ENCODE data around the gene RNF111.

Gene RNF111

GRCh38 chr15:58987491-58988005, at the start of gene RNF111:
TSS of gene RNF111 (plus strand) at chr15:58987663. CDS start at chr15:59030823, 43,160 bp downstream.
- peak; percentile 95 for DNase-seq (ENCODE audit: low read depth)

GRCh38 chr15:58947179-58947578, 40.3 kb upstream of the RNF111 start:
- no peak overlapping the region for H3K4me3 ChIP-seq (ENCODE audit: low read depth, low read length)
- DNase-seq (ENCODE audit: low read depth): no peak

More at GRCh38 chr15:58987491-58988005, at the start of gene RNF111:
- peak within 1 kb of the TSS; percentile 99 for H3K4me3 ChIP-seq (ENCODE audit: low read depth, low read length)

GRCh38 chr15:58951388-58952007, 36.0 kb upstream of the RNF111 start:
- H3K4me3 ChIP-seq (ENCODE audit: low read depth, low read length): no peak overlapping the region
- DNase-seq (ENCODE audit: low read depth): peak; percentile 66

DNA sequence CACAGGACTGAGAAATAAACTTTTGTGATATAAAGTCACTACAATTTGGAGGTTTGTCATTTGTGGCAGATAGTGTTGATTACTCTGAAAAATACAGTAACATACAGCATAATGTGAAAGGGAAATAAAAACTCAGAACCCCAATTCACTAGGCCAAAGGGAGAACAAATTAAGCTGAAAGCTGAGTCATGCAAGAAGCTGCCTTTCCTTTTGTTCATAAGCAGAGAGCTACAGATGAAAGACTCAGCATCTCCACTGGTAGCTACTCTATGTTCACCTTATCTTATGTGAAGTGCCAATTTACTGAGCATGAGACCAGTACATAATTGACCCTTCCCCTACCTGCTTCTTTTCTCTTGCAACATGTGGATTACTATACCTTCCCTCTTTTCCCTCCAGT, 34.7 kb upstream of the RNF111 start:
- H3K4me3 ChIP-seq (ENCODE audit: low read depth, low read length): no peak overlapping the region
- DNase-seq (ENCODE audit: low read depth): no peak

DNA sequence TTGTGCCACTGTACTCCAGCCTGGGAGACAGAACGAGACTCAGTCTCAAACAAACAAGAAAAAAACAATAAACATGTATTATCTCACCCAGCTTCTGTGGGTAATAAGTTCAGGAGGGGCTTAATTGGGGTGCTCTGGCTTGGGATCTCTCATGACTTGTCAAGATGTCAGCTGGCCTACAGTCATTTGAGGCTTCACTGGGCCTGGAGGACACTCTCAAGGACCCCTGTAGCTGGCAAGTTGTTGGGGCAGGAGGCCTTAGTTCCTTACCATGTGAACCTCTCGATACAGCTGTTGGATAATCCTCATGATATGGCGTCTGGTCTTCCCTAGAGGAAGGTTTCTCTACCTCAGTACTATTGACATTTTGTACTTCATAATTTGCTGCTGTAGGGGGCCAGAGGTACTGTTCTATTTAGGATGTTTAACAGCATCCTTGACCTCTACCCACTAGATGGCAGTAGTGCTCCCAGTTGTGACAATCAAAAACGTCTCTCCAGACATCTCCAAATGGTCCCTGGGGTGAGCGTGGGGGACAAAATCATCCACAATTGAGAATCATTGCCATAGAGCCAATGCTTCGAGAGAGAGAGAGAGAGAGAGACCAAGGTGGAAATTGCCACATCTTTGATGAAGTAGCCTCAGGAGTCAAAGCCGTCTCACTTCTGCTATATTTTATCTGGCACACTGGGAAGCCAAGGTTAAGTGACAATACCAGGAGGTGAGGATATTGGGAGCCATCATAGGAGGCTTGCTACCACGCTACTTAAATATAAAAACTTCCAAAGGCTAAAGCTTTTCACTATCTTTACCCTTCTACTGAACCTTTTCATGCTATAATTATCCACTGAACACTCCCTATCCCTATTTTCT, 30.1 kb upstream of the RNF111 start:
- H3K4me3 ChIP-seq (ENCODE audit: low read depth, low read length): no peak overlapping the region
- no peak for DNase-seq (ENCODE audit: low read depth)

DNA sequence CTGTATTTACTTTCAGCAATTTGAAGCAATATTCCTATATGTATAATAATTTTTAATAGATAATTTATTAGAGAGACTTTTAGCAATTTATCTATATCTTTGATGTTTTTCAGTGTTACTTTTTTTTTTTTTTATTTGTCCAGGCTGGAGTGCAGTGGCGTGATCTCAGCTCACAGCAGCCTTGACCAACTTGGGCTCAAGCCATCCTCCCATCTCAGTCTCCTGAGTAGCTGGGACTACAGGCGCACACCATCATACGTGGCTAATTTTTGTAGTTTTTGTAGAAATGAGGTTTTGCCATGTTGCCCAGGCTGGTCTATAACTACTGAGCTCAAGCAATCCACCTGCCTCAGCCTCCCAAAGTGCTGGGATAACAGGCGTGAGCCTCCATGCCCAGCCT, 28.7 kb upstream of the RNF111 start:
- no peak for DNase-seq (ENCODE audit: low read depth)
- no peak overlapping the region for H3K4me3 ChIP-seq (ENCODE audit: low read depth, low read length)

GRCh38 chr15:58962136-58962535, 25.3 kb upstream of the RNF111 start:
- H3K4me3 ChIP-seq (ENCODE audit: low read depth, low read length): no peak overlapping the region

DNA sequence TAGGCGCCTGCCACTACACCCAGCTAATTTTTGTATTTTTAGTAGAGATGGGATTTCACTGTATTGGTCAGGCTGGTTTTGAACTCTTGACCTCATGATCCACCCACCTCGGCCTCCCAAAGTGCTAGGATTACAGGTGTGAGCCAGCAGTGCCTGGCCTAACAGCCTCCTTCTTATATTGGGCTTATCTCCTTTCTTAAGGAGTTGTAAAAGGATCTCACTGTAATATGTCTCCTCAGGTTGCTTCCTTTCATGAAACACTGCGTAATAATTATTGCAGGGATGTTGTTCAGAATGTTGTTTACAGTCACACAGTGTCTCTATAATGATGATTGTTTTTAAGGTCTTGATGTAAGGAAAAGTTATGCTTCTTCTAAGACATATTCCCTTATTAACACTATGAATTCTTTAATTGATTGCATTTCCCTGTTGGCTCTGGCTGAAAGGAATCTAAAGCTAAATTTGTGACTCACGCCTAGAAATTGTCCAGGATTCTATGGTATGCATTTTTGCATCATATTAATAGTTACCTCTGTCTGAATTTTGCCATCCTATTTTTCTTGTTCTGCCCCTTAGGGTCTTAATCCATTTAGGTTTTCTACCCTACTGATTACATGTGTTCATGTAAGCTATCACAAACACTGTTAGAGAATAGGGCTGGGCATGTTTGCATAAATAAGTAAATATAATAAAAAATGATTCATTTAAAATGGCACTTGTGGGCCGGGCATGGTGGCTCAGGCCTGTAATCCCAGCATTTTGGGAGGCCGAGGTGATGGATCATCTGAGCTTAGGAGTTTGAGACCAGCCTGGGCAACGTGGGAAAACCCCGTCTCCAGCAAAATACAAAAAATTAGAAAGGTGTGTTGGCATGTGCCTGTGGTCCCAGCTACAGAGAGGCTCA, 24.5 kb upstream of the RNF111 start:
- DNase-seq (ENCODE audit: low read depth): no peak
- no peak overlapping the region for H3K4me3 ChIP-seq (ENCODE audit: low read depth, low read length)

More at GRCh38 chr15:58962136-58962535, 25.3 kb upstream of the RNF111 start:
- no peak for DNase-seq (ENCODE audit: low read depth)

- DNase-seq (ENCODE audit: low read depth): no peak
- no peak overlapping the region for H3K4me3 ChIP-seq (ENCODE audit: low read depth, low read length)
Measured at GRCh38 chr15:58966698-58967097, 20.8 kb upstream of the RNF111 start.

DNA sequence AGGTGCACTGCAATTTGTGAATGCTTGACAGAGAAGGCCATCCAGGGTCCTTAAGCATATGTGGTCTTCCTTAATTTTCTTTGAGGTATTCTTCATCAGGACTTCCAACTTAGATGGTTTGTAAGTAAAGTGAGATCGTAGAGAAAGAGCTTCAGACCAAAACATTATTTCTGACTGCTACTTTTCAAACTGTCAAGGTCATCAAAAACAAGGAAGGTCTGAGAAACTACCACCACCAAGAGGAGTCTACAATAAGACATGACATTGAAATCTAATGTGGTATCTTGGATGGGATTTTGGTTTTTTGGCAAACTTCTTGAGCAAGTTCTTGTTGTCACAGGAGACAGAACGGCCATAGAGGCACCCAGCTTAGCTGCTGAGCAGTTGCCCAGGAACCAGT, 20.0 kb upstream of the RNF111 start:
- no peak overlapping the region for H3K4me3 ChIP-seq (ENCODE audit: low read depth, low read length)
- DNase-seq (ENCODE audit: low read depth): no peak

GRCh38 chr15:58977887-58978286, 9.6 kb upstream of the RNF111 start:
- no peak for DNase-seq (ENCODE audit: low read depth)
- no peak overlapping the region for H3K4me3 ChIP-seq (ENCODE audit: low read depth, low read length)

DNA sequence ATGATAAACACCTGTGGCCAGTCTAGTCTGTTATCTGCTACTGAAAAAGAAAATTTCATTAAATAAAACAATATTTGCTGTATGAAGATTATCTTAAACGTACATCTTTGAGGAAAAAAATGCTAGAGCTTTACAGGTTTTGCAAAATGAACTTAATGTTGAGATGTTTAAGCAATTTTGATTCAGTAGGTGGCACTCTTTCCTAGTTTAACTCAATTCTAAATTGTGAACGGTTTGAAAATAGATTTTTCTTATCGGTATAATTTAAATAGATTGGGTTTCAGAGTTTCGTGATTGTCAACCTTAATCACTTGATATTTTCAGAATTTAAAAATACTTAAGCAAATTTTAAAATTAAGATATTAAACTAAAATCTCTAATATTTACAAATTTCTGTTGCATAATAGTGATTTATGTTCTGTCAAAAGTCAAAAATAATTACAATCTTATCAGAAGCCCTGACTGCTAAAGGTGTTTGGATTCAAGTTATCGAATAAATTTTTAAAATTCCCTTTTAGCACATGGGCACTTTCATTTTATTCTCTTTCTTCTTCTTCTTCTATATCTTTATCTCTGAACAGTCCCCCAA, 7.0 kb upstream of the RNF111 start:
- H3K4me3 ChIP-seq (ENCODE audit: low read depth, low read length): no peak overlapping the region
- DNase-seq (ENCODE audit: low read depth): no peak

- DNase-seq (ENCODE audit: low read depth): no peak
Measured at GRCh38 chr15:58981808-58982475, 5.5 kb upstream of the RNF111 start.

DNA sequence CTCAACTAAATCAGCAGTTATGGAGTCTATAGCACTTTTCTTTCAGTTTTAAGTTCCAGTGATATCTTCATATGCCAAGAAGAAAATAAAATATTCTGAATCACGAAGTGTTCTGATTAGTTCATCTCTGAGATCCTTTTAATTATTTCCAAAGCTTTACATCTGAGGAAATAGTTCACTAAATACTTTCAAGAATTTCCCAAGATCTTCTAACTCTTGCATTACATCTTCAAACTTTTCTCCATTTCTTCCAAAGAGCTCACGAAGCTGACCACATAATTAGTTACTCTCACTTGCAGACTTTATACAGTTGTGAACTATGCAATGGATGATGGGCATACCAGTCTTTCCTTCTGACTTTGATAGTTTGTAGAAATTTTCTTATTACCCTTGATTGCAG, 4.2 kb upstream of the RNF111 start:
- no peak overlapping the region for H3K4me3 ChIP-seq (ENCODE audit: low read depth, low read length)
- DNase-seq (ENCODE audit: low read depth): no peak

More at GRCh38 chr15:58981808-58982475, 5.5 kb upstream of the RNF111 start:
- no peak overlapping the region for H3K4me3 ChIP-seq (ENCODE audit: low read depth, low read length)

DNA sequence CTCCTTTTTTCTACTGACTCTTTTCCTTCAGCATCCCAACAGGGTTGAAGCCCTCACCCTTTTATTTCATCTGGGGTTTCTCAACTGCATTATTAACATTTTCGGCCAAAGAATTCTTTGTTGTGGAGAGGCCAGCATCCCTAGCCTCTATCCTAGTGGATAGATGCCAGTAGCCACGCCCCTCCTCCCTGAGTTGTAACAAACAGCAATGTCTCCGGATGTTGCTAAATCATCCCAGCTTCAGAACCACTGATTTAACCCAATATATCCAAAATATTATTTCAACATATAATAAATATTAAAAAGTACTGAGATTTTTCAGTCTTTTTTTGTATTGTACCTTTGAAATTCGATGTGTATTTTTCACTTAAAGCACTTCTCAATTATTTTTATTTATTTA, 2.0 kb upstream of the RNF111 start:
- DNase-seq (ENCODE audit: low read depth): no peak
- H3K4me3 ChIP-seq (ENCODE audit: low read depth, low read length): no peak overlapping the region

- no peak for DNase-seq (ENCODE audit: low read depth)
- H3K4me3 ChIP-seq (ENCODE audit: low read depth, low read length): peak overlapping the region; percentile 99
Measured at GRCh38 chr15:58987036-58987435, 427 bp upstream of the RNF111 start.

DNA sequence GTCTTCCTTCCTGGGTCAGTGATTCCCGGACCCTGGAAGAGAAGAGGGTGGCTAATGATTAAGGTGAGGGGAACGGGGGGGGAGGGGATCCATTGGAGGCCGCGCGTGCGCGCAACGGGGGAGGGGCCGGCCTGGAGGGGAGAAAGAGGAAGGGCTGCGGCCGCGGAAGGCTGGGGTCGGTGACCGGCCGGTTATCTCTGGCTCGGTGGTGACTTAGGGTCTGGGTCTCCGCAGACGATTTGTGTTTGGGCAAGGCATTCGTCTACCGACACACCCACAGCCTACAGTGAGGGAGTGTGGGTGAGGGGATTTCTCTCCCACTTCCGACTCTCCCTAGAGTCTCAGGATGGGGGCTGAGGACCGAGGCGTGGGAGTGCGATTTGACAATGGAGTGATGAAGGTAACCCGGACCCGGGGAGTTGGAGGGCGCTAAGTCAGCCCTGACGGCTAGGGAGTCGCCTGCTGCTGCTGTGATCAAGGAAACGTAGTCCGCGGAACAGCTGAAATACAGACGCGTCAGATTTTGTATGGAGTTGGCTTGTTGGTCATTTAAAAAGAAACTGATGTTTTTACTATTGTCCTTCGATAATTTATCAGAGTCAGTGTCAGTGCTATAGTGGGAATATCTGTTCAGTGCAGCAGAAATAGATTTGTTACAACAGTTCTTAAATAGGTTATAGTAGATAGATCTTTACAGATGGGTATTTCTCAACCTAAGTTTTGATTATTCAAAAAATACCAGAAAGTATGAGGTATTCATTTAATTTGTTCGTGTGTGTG, 733 bp downstream of the RNF111 start:
- DNase-seq (ENCODE audit: low read depth): no peak
- peak overlapping the region; percentile 99 for H3K4me3 ChIP-seq (ENCODE audit: low read depth, low read length)

GRCh38 chr15:58992181-58992580, 4.7 kb downstream of the RNF111 start:
- DNase-seq (ENCODE audit: low read depth): no peak
- H3K4me3 ChIP-seq (ENCODE audit: low read depth, low read length): no peak overlapping the region
